GM23338 (cell line): ENCODE data around the gene SUMF1. TPM values are rescaled to one million over a fixed set of nuclear protein-coding genes. Genes with fewer than 3 reads are reported as not detected.

Source experiments
- ATAC-seq: fragments of 200-7000 bp; cut with Tn5 transposase; 3 replicates; pipeline ENCODE4 v1.9.1; 2020
- DNase-seq: peaks from one replicate; pipeline ENCODE4 v3.0.0-alpha.2; 2015; ENCODE audit warnings: low spot score
- H2AFZ ChIP-seq: fragments of 200-600 bp; sonication (generic); 2 replicates; pipeline ENCODE4 v1.8.0; 2016; ENCODE audit warnings: antibody characterized with exemption, mild to moderate bottlenecking, moderate library complexity
- H3F3A ChIP-seq: fragments of 200-600 bp; sonication (generic); replicated peaks from 2 replicates; pipeline ENCODE4 v1.8.0; 2017; ENCODE audit warnings: antibody characterized with exemption, mixed run types, low read depth
- H3K27ac ChIP-seq: fragments of 200-600 bp; sonication (generic); 2 replicates; pipeline ENCODE4 v1.6.1; 2016; ENCODE audit warnings: low read depth
- H3K27me3 ChIP-seq: fragments of 200-600 bp; sonication (generic); 2 replicates; pipeline ENCODE4 v1.8.0; 2016; ENCODE audit warnings: mild to moderate bottlenecking, mixed run types, moderate library complexity; ENCODE audit not compliant: insufficient read depth
- H3K36me3 ChIP-seq: fragments of 200-600 bp; sonication (generic); 2 replicates; pipeline ENCODE4 v1.8.0; 2016; ENCODE audit warnings: mild to moderate bottlenecking; ENCODE audit not compliant: insufficient read depth
- H3K4me1 ChIP-seq: fragments of 200-600 bp; sonication (generic); 2 replicates; pipeline ENCODE4 v1.8.0; 2016; ENCODE audit warnings: mild to moderate bottlenecking, moderate library complexity; ENCODE audit not compliant: insufficient read depth
- H3K4me2 ChIP-seq: fragments of 200-600 bp; sonication (generic); 2 replicates; pipeline ENCODE4 v1.7.1; 2017; ENCODE audit warnings: mixed run types
- H3K4me3 ChIP-seq: fragments of 200-600 bp; sonication (generic); 2 replicates; pipeline ENCODE4 v1.6.1; 2016; ENCODE audit warnings: mixed run types
- H3K79me2 ChIP-seq: fragments of 200-600 bp; sonication (generic); replicated peaks from 2 replicates; pipeline ENCODE4 v1.8.0; 2017; ENCODE audit warnings: mild to moderate bottlenecking; ENCODE audit not compliant: insufficient read depth
- H3K9me2 ChIP-seq: fragments of 200-600 bp; sonication (generic); 2 replicates; pipeline ENCODE4 v1.8.0; 2017; ENCODE audit not compliant: insufficient read depth
- H4K20me1 ChIP-seq: fragments of 200-600 bp; sonication (generic); replicated peaks from 2 replicates; pipeline ENCODE4 v1.8.0; 2017; ENCODE audit warnings: mild to moderate bottlenecking; ENCODE audit not compliant: insufficient read depth
- H3K27ac Mint-ChIP-seq: 2 replicates; pipeline ENCODE4 v1.8.0; 2020; ENCODE audit warnings: inconsistent platforms, mild to moderate bottlenecking, moderate library complexity, mixed read lengths
- H3K27me3 Mint-ChIP-seq: 3 replicates; pipeline ENCODE4 v1.8.0; 2022; ENCODE audit warnings: low read depth, mild to moderate bottlenecking, moderate library complexity, mixed read lengths, inconsistent platforms; ENCODE audit not compliant: insufficient read depth, poor library complexity
- H3K36me3 Mint-ChIP-seq: 3 replicates; pipeline ENCODE4 v1.8.0; 2021; ENCODE audit warnings: low read depth, mild to moderate bottlenecking, inconsistent platforms, moderate library complexity, mixed read lengths
- H3K4me1 Mint-ChIP-seq: 3 replicates; pipeline ENCODE4 v1.8.0; 2020; ENCODE audit warnings: mild to moderate bottlenecking, inconsistent platforms, mixed read lengths
- H3K4me3 Mint-ChIP-seq: 3 replicates; pipeline ENCODE4 v1.8.0; 2021; ENCODE audit warnings: moderate library complexity, mild to moderate bottlenecking, inconsistent platforms, mixed read lengths
- H3K9me3 Mint-ChIP-seq: 3 replicates; pipeline ENCODE4 v1.8.0; 2020; ENCODE audit warnings: moderate library complexity, mild to moderate bottlenecking, inconsistent platforms, mixed read lengths
- CTCF ChIP-seq, 2 experiments: fragments of 200-600 bp in 1 of 2; sonication (generic) in 1 of 2; conservative IDR thresholded peaks; 2 replicates each; pipeline versions ENCODE4 v1.5.1 to v1.6.1; 2016 to 2017; ENCODE audit warnings: antibody characterized with exemption in 2 of 2, low read depth in 2 of 2, mild to moderate bottlenecking in 2 of 2, moderate library complexity in 1 of 2
- EZH2 ChIP-seq: fragments of 200-600 bp; sonication (generic); IDR thresholded peaks from one replicate; pipeline ENCODE4 v1.8.0; 2017; ENCODE audit warnings: antibody characterized with exemption, mild to moderate bottlenecking, low read depth; ENCODE audit not compliant: unreplicated experiment
- ZNF114 ChIP-seq: fragments of 250-450 bp; sonication (Bioruptor Pico); IDR thresholded peaks from 2 replicates; pipeline ENCODE4 v1.5.0; 2020; ENCODE audit warnings: mild to moderate bottlenecking, moderate library complexity
- polyA plus RNA-seq: library from polyadenylated mRNA; unstranded; fragments of >200 nt; fragmentation: Nextera tagmentation; extraction: Ambion mirVana; gene quantifications from 2 replicates; pipeline ENCODE4 v1.2.1, GENCODE V29; 2016
- total RNA-seq: library from RNA; depleted of rRNA; stranded (reverse); fragments of >200 nt; shearing (Covaris generic); gene quantifications from 2 replicates; pipeline ENCODE4 v1.2.3, GENCODE V29; 2014
- TF ChIP-seq, protein P1 (sequence below): IDR thresholded peaks from one replicate; pipeline ENCODE4 v1.6.1; 2018; ENCODE audit warnings: antibody characterized with exemption; ENCODE audit not compliant: unreplicated experiment

The SUMF1 gene
- total and polyA plus RNA-seq, 2 experiments from 2014 or later, result 6.9 to 20.3 TPM

- H2AFZ ChIP-seq, result peak overlapping the region; percentile 98
- peak overlapping the region; percentile 95 for H3K4me2 ChIP-seq
- H4K20me1 ChIP-seq, result no peaks in the 10 kb centered on the region
- TF ChIP-seq EZH2, result no peak
- TF ChIP-seq CTCF (conservative IDR thresholded peaks at IDR 0.05; ENCODE audit: low read depth in 2 of 2), result 0 out of 4 replicates have a peak, but pooled peaks of 1 of the 2 experiments have one; percentile 7
- H3K27me3 ChIP-seq, result peaks cover 31% of the 10 kb centered on the region
- H3K4me1 ChIP-seq, result peaks cover 5% of the 10 kb centered on the region; the same call in 1 of the 2 replicates
- H3K27ac ChIP-seq, result peak overlapping the region; percentile 97
- H3K9me3 Mint-ChIP-seq, result no peaks in the 10 kb centered on the region
- H3K9me2 ChIP-seq, result no peaks in the 10 kb centered on the region
- ATAC-seq (peak; percentile 60), DNase-seq (peak; percentile 79)
- peak overlapping the region; percentile 94 for H3K27ac Mint-ChIP-seq
- no peaks in the 10 kb centered on the region for H3K36me3 ChIP-seq
- H3F3A ChIP-seq, result 0 out of 2 replicates have a peak, but pooled peaks cover 4% of the 10 kb centered on the region
- H3K27me3 Mint-ChIP-seq, result peaks cover 16% of the 10 kb centered on the region
- peak overlapping the region; percentile 89 for H3K4me3 Mint-ChIP-seq
- H3K36me3 Mint-ChIP-seq, result no peaks in the 10 kb centered on the region
- H3K79me2 ChIP-seq, result no peaks in the 10 kb centered on the region
- peak overlapping the region; percentile 86 for H3K4me3 ChIP-seq
- H3K4me1 Mint-ChIP-seq, result peaks cover 16% of the 10 kb centered on the region
Measured at GRCh38 chr3:4492208-4493013, 25.3 kb upstream of the SUMF1 start.

- DNase-seq (no peak), ATAC-seq (no peak)
- TF ChIP-seq, protein P1, sequence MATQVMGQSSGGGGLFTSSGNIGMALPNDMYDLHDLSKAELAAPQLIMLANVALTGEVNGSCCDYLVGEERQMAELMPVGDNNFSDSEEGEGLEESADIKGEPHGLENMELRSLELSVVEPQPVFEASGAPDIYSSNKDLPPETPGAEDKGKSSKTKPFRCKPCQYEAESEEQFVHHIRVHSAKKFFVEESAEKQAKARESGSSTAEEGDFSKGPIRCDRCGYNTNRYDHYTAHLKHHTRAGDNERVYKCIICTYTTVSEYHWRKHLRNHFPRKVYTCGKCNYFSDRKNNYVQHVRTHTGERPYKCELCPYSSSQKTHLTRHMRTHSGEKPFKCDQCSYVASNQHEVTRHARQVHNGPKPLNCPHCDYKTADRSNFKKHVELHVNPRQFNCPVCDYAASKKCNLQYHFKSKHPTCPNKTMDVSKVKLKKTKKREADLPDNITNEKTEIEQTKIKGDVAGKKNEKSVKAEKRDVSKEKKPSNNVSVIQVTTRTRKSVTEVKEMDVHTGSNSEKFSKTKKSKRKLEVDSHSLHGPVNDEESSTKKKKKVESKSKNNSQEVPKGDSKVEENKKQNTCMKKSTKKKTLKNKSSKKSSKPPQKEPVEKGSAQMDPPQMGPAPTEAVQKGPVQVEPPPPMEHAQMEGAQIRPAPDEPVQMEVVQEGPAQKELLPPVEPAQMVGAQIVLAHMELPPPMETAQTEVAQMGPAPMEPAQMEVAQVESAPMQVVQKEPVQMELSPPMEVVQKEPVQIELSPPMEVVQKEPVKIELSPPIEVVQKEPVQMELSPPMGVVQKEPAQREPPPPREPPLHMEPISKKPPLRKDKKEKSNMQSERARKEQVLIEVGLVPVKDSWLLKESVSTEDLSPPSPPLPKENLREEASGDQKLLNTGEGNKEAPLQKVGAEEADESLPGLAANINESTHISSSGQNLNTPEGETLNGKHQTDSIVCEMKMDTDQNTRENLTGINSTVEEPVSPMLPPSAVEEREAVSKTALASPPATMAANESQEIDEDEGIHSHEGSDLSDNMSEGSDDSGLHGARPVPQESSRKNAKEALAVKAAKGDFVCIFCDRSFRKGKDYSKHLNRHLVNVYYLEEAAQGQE, result no peak
- no peak for TF ChIP-seq ZNF114 (CRISPR knock-in tag)
- peak overlapping the region; percentile 86 for H3K4me3 ChIP-seq
- H3K4me3 Mint-ChIP-seq, result peak overlapping the region; percentile 89
- 0 out of 2 replicates have a peak, but pooled peaks cover 4% of the 10 kb centered on the region for H3F3A ChIP-seq
- H3K36me3 Mint-ChIP-seq, result no peaks in the 10 kb centered on the region
- peaks cover 16% of the 10 kb centered on the region for H3K4me1 Mint-ChIP-seq
- peaks cover 31% of the 10 kb centered on the region for H3K27me3 ChIP-seq
- H3K27ac ChIP-seq, result no peak overlapping the region
- no peaks in the 10 kb centered on the region for H3K36me3 ChIP-seq
- peaks cover 16% of the 10 kb centered on the region for H3K27me3 Mint-ChIP-seq
- H3K79me2 ChIP-seq, result no peaks in the 10 kb centered on the region
- H3K9me2 ChIP-seq, result no peaks in the 10 kb centered on the region
- peaks cover 5% of the 10 kb centered on the region; the same call in 1 of the 2 replicates for H3K4me1 ChIP-seq
- H4K20me1 ChIP-seq, result no peaks in the 10 kb centered on the region
- H3K4me2 ChIP-seq, result peak overlapping the region; percentile 95
- H3K27ac Mint-ChIP-seq, result 0 out of 2 replicates have a peak overlapping the region, but pooled peaks have one; percentile 94
- no peaks in the 10 kb centered on the region for H3K9me3 Mint-ChIP-seq
- H2AFZ ChIP-seq, result peak overlapping the region; percentile 98
Measured at GRCh38 chr3:4491855-4492207, 24.8 kb upstream of the SUMF1 start.
